Stimulated activated CD4-positive, alpha-beta T cell treated with anti-CD3 and anti-CD28 coated beads, Interleukin-2, amount 100 ng/mL, for 4 hours (primary cell): ENCODE data around the gene SHD.
A peak's percentile ranks its signal among the peaks of the same experiment; 100 is the strongest.
"Not testable (repeated sequence)": the region's sequence is repeated elsewhere in the genome, so short reads cannot be mapped to it uniquely, and the experiment has no call there.

Experiments used
- DNase-seq: peaks from one replicate; pipeline ENCODE4 v3.0.0-alpha.2; 2020; ENCODE audit warnings: low read depth

Gene SHD

DNA sequence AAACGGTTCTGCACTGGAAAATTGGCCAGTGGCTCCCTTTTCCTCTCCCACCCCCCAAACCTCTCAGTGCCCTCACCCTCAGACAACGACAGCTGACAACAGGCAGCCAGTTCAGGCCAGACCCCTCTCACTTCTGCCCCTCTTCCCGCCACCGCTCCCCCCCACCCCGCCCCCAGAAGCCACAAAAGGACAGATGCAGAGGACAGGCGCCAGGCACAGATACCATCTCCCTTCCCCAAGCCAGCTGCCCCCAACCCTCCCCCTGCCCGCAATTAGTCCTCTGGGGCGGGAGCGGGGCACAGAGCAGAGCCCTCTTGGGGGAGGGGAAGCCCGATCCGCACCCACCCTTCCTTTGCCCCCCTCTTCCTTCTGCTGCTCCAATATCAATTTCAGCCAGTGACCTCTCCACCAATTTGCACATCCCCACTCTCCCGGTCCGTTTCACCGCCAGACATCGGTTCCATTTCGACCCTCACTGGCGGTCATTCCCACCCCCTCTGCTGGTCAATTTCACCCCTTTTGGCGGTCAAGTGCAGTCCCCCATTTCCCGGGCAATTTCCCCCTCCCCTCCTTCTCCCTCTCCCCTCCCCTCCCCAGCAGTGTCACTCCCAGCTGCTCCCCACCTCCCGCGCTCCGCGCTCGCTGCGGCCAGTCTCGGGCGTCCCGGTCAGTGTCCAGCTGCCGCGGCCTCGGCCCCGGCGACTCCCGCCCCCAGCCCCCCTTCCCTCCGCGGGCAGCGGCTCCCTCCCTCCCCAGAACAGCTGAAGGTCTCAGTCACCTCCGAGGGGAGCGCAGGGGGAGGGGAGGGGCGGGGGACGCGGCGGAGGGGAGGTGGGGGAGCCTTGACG lies at the start of gene SHD:
TSS of gene SHD (plus strand) at position 848 of the 848 bp plus-strand sequence. CDS start 798 bp downstream, outside the sequence.
- no peak for DNase-seq

DNA sequence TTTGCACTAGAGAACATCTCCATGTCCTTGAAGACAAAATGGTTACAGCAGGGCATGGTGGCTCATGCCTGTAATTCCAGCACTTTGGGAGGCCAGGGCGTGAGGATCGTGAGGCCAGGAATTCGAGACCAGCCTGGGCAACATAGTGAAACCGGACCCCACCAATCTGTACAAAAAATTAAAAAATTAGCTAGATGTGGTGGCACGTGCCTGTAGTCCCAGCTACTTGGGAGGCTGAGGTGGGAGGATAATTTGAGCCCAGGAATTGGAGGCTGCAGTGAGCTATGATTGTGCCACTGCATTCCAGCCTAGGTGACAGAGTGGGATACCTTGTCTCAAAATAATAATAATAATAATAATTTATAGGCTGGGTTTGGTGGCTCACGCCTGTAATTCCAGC lies 48.8 kb upstream of the SHD start:
- not testable (repeated sequence) for DNase-seq

DNA sequence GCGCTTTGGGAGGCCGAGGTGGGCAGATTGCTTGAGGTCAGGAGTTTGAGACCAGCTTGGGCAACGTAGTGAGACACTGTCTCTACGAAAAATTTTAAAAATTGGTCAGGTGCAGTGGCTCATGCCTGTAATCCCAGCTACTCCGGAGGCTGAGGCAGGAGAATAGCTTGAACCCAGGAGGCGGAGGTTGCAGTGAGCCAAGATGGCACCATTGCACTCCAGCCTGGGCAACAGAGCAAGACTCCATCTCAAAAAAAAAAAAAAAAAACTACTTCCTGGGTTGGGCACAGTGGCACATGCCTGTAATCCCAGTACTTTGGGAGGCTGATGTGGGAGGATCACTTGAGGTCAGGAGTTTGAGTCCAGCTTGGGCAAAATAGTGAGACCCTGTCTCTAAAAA lies 47.5 kb upstream of the SHD start:
- DNase-seq, result not testable (repeated sequence)

DNA sequence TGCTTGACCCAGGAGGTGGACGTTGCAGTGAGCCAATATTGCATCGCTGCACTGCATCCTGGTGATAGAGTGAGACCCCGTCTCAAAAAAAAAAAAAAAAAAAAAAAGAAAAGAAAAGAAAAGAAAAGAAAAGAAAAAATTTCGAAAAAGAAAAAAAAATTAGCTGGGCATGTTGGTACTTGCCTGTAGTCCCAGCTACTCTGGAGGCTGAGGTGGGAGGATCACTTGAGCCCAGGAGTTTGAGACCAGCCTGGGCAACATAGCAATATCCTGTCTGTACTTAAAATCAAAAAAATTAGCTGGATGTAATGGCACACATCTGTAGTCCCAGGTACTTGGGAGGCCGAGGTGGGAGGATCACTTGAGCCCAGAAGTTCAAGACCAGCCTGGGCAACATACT lies 46.9 kb upstream of the SHD start:
- DNase-seq, result not testable (repeated sequence)

GRCh38 chr19:4232614-4233281 lies 46.3 kb upstream of the SHD start:
- no peak for DNase-seq

DNA sequence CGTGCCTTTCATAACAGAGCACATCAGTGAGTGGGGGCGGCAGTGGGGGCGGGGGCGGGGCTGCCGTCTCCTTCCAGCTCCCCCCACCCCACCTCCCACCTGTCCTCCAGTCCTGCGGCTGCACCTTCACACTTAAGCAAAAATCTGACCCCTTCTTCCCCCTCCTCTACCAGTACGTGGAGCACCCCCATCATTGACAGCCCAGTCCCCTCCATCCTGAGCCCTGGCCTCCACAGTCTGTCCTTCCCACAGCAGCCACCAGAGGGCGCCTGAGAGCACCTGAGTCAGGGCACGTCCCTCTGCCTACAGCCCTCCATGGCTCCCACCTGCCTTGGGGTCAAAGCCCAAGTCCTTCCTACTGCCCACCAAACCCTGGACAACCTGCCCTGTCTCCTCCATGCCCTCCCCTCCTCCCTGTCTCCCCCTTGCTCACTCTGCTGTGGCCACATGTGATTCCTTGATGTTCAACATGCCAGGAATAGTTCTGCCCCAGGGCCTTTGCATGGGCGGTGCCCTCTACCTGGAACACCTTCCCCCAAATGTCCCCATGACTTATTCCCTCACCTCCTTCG lies 45.7 kb upstream of the SHD start:
- peak; percentile 52 for DNase-seq

DNA sequence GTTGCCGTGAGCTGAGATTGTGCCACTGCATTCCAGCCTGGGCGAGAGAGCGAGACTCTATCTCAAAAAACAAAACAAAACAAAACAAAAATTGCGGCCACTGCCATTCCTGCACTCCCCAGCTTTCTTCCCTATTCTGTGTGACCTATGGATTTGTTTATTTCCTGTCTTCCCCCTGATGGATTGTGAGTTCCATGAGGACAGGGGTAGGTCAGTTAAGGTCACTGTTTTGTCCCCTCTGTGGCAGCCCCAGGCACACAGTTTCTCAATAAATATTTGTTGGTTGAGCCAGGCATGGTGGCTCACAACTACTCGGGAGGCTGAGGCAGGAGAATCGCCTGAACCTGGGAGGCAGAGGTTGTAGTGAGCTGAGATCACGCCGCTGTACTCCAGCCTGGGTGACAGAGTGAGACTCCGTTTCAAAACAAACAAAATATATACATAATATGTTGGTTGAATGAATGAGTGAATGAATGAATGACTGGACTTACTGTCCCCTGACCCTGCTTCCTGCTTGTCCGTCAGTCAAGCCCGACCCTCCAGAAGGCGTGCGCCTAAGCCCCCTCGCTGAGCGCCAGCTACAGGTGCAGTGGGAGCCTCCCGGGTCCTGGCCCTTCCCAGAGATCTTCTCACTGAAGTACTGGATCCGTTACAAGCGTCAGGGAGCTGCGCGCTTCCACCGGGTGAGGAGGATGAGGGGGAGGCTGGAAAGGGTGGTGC lies 44.8 kb upstream of the SHD start:
- DNase-seq, result no peak

GRCh38 chr19:4234862-4235201 lies 44.2 kb upstream of the SHD start:
- DNase-seq, result no peak

- DNase-seq, result not testable (repeated sequence)
Measured at GRCh38 chr19:4237510-4237909, 41.6 kb upstream of the SHD start.

GRCh38 chr19:4238831-4239230 lies 40.2 kb upstream of the SHD start:
- DNase-seq, result no peak

GRCh38 chr19:4241824-4242430 lies 37.1 kb upstream of the SHD start:
- no peak for DNase-seq

- DNase-seq, result not testable (repeated sequence)
Measured at GRCh38 chr19:4245938-4246337, 33.1 kb upstream of the SHD start.

- DNase-seq, result peak; percentile 99
Measured at GRCh38 chr19:4246767-4247593, 32.1 kb upstream of the SHD start, which contains the start of gene YJU2. Gene YJU2 (plus strand): TSS chr19:4247080. CDS start chr19:4247147, 67 bp downstream.

DNA sequence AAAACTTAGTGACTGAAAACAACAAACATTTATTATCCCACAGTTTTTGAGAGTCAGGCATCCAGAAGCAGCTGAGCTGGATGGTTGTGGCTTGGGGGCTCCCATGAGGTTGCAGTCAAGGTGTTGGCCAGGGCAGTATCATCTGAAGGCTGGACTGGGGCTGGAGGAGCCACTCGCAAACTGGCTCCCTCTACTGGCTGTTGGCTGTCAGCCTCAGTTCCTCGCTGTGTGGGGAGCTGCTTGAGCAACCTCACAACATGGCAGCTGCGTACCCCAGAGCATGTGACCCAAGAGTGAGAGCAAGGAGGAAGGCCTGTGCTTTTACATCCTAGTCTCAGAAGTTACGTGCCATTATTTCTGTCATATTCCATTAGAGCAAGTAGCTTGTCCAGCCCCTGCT lies 22.5 kb upstream of the SHD start:
- DNase-seq, result no peak

GRCh38 chr19:4257025-4257424 lies 22.0 kb upstream of the SHD start:
- no peak for DNase-seq

DNA sequence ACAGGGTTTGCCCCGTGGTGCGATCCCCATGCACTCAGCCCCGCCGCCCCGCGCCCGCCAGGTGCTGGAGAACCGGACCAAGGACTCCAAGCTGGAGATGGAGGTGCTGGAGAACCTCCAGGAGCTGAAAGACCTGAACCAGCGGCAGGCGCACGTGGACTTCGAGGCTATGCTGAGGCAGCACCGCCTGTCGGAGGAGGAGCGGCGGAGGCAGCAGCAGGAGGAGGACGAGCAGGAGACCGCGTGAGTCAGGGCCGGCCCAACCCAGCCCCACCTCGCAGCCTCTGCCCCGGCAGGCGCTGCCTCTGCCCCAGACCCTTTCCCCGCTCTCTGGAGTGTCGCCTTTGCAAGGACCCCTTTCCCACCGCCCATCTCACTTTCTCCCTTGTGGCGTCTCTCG lies 20.9 kb upstream of the SHD start:
- no peak for DNase-seq

DNA sequence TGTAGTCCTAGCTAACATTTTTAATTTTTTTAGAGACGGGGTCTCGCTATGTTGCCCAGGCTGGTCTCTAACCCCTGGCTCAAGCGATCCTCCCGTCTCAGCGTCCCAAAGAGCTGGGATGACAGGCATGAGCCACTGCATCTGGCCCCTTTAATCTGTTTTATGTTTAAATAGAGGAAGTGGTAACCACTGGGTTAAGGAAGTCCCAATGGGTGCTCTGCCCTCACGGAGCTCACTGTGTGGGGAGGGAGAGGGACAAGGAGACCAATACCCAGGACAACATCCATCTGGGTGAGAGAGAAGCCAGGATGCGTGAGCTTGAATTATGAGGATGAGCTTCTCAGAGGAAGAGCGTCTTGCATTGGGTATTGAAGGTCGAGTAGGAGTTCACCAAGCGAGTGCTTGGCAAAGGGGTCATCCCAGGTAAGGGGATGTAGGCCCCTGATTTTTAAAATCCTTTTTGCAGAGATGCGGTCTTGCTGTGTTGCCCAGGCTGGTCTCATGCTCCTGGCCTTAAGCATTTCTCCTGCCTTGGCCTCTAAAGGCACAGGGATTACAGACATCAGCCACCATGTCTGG lies 18.4 kb upstream of the SHD start:
- no peak for DNase-seq

DNA sequence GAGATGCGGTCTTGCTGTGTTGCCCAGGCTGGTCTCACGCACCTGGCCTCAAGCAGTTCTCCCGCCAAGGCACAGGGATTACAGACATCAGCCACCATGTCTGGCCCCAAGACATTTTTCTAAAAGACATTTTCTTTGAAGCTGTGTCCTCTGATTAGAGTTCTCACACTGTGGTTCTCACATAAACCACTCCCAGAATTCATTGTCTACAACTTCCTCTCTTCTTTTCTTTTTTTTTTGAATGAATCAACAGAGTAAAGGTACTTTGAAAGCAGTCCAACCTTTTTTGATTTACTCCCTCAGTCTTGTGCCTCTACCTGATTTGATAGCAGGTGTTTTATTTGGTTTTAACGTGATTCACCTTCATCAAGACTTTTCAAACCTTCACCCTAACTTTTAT lies 14.3 kb upstream of the SHD start:
- DNase-seq, result no peak

- DNase-seq, result no peak
Measured at GRCh38 chr19:4266253-4267000, 12.6 kb upstream of the SHD start.
